B cell (primary cell): Measurements from ENCODE around the gene ICOSLG.

ENCODE experiments used
- CTCF ChIP-seq: fragments of 200-600 bp; IDR thresholded peaks from one replicate; pipeline ENCODE4 v1.8.0; 2022; ENCODE audit warnings: antibody characterized with exemption, mild to moderate bottlenecking
- EZH2 ChIP-seq: IDR thresholded peaks from 2 replicates; pipeline ENCODE4 v1.6.1; 2012; ENCODE audit warnings: borderline replicate concordance, low read depth, mild to moderate bottlenecking, moderate library complexity, low read length; ENCODE audit not compliant: insufficient read depth, poor library complexity, severe bottlenecking

- TF ChIP-seq CTCF, result no peak
- no peak for TF ChIP-seq EZH2
These were observed 14.8 kb upstream of the ICOSLG start for GRCh38 chr21:44255511-44255981.
